ENCODE measurements around the gene SPAG17.

- TF ChIP-seq CTCF (IDR thresholded peaks at IDR 0.05 in 4 of 5, conservative IDR thresholded peaks at IDR 0.05 in 1 of 5) = no peak
- no peak for TF ChIP-seq POLR2A (IDR thresholded peaks at IDR 0.05)
Measured at GRCh38 chr1:117985973-117986372, 199.1 kb downstream of the SPAG17 start.

Measured in gastrocnemius medialis (tissue), 4 donors.